KG1 (cell line): Measurements from ENCODE around the gene IFNAR2.
A peak's percentile ranks its signal among the peaks of the same experiment; 100 is the strongest.

Source experiments
- DNase-seq: peaks from one replicate; lab custom pipeline; 2025; lab: John Stamatoyannopoulos, UW

The IFNAR2 gene

DNA sequence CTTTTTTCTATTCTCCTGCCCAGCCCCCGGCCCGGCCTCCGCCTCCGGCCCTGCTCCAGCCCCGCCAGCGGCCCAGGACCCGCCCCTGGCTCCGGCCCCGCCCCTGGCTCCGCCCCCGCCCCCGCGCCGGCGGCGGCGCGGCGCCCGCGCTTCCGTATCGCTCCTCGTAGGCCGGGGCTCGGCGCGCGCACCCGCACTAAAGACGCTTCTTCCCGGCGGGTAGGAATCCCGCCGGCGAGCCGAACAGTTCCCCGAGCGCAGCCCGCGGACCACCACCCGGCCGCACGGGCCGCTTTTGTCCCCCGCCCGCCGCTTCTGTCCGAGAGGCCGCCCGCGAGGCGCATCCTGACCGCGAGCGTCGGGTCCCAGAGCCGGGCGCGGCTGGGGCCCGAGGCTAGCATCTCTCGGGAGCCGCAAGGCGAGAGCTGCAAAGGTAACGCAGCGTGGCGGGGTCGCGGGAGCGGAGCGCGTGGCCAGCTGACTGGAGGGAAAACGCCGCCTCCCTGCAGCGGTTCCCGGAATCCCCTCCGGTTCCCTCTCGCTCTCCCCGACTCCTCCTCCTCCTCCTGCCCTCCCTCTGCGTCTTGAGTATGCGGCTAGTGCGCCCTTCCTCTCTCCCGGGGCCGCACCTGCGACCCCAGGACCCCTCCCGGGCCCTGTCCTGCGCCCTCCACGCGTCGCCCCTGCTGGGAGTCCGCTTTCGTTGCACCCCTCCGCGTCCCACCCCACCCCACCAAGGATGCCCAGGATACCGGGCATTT is at the start of gene IFNAR2:
IFNAR2 (plus strand) TSS at position 155 of the 761 bp plus-strand sequence. CDS start 11,985 bp downstream, outside the sequence.
- peak; percentile 86 for DNase-seq

DNA sequence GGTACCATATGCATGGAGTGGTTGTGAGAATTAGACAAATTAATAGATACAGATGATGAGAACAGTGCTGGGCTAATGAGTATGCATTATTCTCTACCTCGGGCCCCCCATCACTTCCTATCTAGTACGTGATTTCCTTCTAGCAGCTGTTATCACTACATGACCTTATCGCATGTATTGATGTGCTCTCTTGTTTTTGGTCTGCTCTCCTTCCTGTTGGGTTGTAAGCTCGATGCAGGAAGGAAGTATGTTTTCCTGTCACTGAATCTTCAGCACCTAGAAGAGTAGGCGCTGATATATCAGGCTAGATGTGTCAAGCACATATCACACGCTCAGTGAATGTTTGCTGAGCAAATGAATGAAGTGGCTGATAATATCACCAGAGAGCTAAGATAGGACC is 43.9 kb upstream of the IFNAR2 start:
- no peak for DNase-seq

- DNase-seq, result no peak
These were observed 42.5 kb upstream of the IFNAR2 start for GRCh38 chr21:33187276-33187675.

DNA sequence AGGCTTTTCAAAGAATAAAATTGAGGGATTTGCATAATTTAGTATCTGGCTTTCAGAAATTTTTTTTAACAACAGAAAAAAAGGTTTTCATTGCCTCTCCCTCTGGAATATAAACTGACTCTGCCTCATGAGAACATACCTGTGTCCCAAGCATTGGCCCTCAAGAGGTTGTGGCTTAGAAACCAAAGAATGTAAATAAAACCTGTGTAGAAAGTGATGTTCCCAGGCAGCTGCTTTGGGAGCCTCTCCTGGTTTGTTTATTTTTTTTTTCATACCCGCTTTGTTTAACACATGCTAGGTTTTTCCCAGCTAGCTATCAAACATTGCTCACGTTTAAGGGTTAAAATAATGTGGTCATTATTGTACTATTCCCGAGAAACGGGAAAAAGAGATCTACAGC is 40.5 kb upstream of the IFNAR2 start:
- DNase-seq, result no peak

- no peak for DNase-seq
These were observed 39.9 kb upstream of the IFNAR2 start for GRCh38 chr21:33189824-33190223.

DNA sequence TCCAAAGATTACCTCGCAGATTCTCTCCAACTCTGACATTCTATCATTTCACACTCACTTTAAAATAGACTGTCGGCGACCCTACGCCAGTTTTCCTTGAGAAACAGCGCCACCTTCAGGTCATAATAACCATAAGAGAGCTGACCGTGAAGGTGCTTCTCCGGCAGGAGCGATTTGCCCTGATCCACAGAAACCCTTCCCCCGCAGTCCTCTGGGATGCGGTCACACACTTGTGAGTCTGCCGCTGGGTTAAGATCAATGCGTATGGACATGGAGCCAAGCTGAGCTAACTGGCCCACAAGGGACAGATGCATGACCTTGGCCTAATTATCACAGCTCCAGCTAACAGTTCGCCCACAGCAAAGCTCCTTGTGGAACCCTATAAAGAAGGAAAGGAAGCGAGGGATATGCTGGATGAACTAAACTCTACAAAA is 32.8 kb upstream of the IFNAR2 start:
- peak; percentile 48 for DNase-seq

GRCh38 chr21:33197496-33197895 is 32.2 kb upstream of the IFNAR2 start:
- DNase-seq, result no peak

GRCh38 chr21:33198346-33199099 is 31.2 kb upstream of the IFNAR2 start:
- DNase-seq, result no peak

DNA sequence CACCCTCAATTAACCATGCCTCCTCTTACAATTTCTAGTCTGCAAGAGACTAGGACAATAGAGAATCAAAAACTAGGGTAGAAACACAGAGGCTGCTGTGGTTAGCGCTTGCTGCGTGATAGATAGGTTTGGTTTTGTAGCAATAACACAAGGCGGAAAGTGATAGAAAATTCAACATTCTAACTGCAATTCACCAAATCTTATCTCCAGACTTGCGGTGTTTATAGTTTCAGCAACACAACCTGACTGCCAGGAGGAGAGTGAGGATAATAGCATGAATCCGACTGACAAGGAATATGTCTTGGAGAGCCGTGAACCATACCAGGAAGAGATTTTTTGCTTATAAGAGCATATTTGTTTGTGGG is 30.7 kb upstream of the IFNAR2 start:
- DNase-seq, result no peak

DNA sequence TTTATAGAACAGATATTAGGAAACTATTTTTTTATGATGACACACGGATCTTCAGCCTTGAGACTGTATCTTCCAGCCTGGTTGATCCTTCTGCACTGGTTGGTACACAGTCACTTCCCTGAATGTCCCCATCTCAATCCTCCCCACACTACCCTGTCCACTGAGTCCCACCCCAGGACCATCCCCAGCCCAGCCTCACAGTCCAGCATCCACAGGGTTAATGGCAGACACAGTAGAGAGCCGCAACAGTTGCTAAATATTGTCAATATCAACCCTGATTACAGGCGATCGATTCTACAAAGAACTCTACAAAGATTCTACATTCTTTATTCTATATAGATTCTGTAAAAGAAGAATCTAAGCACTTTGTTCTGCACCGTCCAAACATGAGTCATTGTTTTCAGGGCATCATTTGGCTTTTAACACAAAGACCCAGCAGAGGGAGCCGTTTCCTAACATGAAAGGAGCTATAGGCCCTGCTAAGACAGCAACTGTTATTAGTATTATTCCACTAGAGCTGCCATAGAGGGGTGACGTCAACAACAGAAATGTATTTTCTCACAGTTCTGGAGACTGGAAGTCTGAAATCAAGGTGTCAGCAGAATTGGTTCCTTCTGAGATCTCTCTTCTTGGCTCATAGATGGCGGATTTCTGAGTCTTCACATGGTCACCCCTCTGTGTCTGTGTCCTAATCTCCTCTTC is 30.1 kb upstream of the IFNAR2 start:
- peak; percentile 76 for DNase-seq

DNA sequence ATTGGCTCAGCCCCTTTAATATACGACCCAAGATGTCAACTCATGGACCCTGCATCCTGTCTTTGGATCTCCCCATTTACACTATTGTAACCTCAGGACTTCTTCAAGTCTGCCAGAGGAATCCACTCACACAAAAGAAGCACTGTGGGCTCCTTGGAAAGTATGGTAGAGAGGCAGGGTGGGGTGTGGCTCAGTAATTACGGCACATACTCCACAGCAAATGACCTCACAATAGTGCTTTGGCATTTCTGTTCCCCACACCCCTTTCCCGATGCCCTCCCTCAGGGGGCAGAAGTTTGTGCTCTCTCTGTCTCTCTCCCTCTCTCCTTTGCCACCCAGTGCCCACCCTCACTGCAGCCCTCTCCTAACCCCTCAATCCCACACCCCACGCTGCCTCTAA is 27.8 kb upstream of the IFNAR2 start:
- no peak for DNase-seq

GRCh38 chr21:33202464-33203363 is 27.0 kb upstream of the IFNAR2 start:
- no peak for DNase-seq

GRCh38 chr21:33203371-33203724 is 26.4 kb upstream of the IFNAR2 start:
- no peak for DNase-seq

DNA sequence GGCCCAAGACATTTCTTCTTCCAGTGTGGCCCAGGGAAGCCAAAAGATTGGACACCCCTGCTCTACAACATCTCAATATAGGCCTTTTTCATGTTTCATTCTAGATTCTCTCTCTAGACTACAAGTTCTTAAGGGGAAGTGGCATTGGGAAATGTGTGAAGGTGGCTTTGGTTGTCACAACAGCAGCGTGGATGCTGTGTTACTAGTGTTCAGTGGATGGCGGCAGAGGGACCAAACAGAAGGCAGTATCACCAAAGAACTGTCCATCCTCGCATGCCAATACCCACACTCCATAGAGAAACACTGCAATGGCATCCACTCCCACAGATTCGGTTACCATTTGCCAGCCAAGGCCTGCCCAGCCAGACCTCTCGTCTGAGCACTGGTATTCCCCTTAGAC is 24.3 kb upstream of the IFNAR2 start:
- no peak for DNase-seq

GRCh38 chr21:33206771-33207281 is 22.9 kb upstream of the IFNAR2 start:
- DNase-seq, result no peak

DNA sequence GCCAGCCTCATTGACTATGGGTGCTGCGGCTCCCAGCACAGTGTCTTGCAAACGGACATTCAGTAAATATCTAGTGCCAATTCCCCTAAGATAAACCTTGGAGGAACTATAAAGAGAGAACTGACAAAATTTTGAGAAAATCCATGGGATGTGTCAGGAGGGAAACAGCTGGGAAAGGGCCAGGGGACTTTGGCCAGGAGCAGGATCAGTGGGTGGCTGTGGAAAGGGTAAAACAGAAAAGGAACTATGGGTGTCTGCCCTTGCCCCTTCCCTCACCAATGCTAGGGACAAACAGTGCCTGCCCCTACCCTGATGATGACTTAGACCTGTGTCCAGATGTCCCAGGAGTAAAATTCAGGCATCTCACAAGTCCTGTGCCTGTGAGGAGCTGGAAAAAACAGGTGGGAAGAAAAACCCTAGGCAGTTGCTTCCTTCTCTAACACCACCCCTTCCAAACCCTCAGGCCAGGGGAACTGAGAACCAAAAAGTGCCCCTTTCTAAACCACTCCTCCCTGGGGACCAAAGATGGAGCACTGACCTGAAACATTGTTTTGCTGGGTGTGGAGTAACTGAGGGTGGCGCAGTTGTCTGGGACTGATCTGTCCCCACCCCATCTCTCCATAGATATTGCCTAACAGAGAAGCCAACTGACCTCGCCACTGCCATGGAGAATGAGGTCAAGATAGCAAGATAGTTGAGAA is 22.1 kb upstream of the IFNAR2 start:
- no peak for DNase-seq

DNA sequence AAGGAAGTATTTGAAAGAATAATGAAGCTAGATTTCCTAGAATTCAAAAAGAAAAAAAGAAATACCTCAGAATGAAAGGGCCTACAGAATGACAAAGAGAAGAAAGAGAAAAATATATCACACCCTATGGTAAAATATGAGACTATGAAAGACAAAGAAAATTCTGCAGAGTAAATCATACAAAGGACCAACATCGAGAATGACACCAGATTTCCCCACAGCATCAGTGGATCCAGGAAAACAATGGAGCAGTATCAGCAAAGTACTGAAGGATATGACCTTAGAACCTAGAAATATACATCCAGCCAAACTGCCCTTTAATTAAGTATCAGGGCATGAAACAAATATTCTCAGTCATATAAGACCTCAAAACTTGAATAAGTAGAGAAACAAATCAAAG is 21.2 kb upstream of the IFNAR2 start:
- DNase-seq, result no peak

DNA sequence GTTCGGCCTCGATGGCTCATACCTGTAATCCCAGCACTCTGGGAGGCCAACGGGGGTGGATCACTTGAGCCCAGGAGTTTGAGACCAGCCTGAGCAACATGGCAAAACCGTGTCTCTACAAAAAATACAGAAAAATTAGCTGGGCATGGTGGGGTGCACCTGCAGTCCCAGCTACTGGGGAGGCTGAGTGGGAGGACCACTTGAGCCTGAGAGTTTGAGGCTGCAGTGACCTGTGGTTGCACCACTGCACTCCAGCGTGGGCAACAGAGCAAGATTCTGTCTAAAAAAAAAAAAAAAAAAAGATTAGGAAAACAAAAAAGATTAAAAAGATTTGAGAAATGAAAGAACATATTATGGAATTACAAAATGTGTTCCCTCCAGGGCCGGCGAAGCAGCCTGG is 18.4 kb upstream of the IFNAR2 start:
- DNase-seq, result no peak

- no peak for DNase-seq
These were observed 18.0 kb upstream of the IFNAR2 start for GRCh38 chr21:33211732-33212131.

DNA sequence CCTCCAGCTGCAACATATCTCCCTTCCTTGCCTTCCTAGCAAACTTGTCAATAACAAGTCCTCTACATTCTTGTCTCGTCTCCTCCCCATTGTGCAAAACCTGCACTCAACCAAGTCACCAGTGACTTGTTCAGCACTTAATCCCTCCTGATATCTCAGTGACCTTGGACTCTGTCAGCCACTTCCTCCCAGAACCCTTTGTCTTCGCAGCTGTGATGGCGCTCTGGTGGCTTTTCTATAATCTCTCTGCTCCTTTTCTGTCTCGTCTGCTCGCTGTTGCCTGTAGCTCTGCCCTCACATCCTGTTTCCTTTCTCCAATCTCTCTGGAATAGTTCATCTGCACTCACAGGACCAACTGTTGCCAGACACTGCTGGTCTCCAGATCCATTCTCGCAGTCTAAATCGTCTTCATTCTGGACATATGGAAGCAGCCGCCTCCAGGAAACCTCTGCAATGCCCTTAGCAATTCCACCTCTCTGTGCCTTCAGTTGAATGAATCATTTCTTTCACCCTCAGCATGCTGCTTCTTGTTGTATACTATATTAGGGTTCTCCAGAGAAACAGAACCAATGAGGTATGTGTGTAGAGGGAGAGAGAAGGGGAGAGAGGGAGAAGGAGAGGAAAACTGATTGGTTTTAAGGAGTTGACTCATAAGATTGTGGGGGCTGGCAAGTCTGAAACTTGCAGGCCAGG is 17.4 kb upstream of the IFNAR2 start:
- DNase-seq, result no peak
